Transverse colon (tissue), 4 donors: ENCODE measurements around the gene NHLRC4. TPM values are rescaled to one million over a fixed set of nuclear protein-coding genes. Genes with fewer than 3 reads are reported as not detected.

ENCODE experiments used
- DNase-seq: peaks from one replicate; pipeline ENCODE4 v3.0.0-alpha.2; 2019
- H3K27ac ChIP-seq, 4 donors: fragments of 200-600 bp; sonication (generic); 2 replicates each; pipeline ENCODE4 v1.5.1; 2016 to 2018; ENCODE audit warnings: inconsistent platforms in 4 of 4
- H3K27me3 ChIP-seq: fragments of 200-600 bp; sonication (generic); 2 replicates; pipeline ENCODE4 v1.5.1; 2017; ENCODE audit warnings: inconsistent platforms
- H3K36me3 ChIP-seq, 4 donors: fragments of 200-600 bp; sonication (generic); 2 replicates each; pipeline ENCODE4 v1.5.1; 2017 to 2019; ENCODE audit warnings: inconsistent platforms in 4 of 4
- H3K4me1 ChIP-seq, 4 donors: fragments of 200-600 bp; sonication (generic); 2 replicates each; pipeline ENCODE4 v1.5.1; 2017 to 2020; ENCODE audit warnings: inconsistent platforms in 4 of 4
- H3K4me3 ChIP-seq, 4 donors: fragments of 200-600 bp; sonication (generic); 1 replicate in 1 of 4; 2 replicates in 3 of 4; pipeline versions ENCODE4 v1.5.1 to v1.6.1; 2017 to 2019; ENCODE audit warnings: inconsistent platforms in 4 of 4
- H3K9me3 ChIP-seq, 2 donors: fragments of 200-600 bp; sonication (generic); 2 replicates each; pipeline ENCODE4 v1.5.1; 2017 to 2019; ENCODE audit warnings: inconsistent platforms in 2 of 2
- EP300 ChIP-seq: sonication (generic); formaldehyde crosslinking; IDR thresholded peaks from one replicate; pipeline ENCODE4 v1.6.1; 2017; ENCODE audit warnings: antibody characterized with exemption, low read depth
- POLR2A ChIP-seq: fragments of 450-650 bp; IDR thresholded peaks from one replicate; pipeline ENCODE4 v1.6.1; 2016; ENCODE audit warnings: antibody characterized with exemption, mild to moderate bottlenecking, moderate library complexity
- POLR2AphosphoS5 ChIP-seq, 3 donors: sonication (generic); formaldehyde crosslinking; IDR thresholded peaks; one replicate each; pipeline ENCODE4 v1.6.1; 2016; ENCODE audit warnings: antibody characterized with exemption in 3 of 3
- WGBS, 2 donors: methylation state at CpG; one replicate each; pipeline ENCODE4 v1.1.5; 2018; ENCODE audit warnings: low coverage in 1 of 2; 5-methylcytosine and 5-hydroxymethylcytosine counted together
- in situ Hi-C, 4 donors: fragments of 200-750 bp; cut with MboI; loops; one replicate each; pipeline versions ENCODE4 v1.15.0 to v1.15.1; 2017; ENCODE audit warnings: low sequenced_read_pairs in 3 of 4, low pct_ligation_motif_present in 1 of 4, low pct_unique_long_range_greater_than_20kb in 1 of 4
- intact Hi-C: fragments of 100-400 bp; cut with DNase I; formaldehyde crosslinking; loops from one replicate; pipeline ENCODE4 v1.15.1; 2023; ENCODE audit warnings: low total_unique reads
- total RNA-seq, 4 donors: library from RNA; depleted of rRNA; stranded (reverse); fragments of >200 nt; gene quantifications; one replicate each; pipeline ENCODE4 v1.1.0, GENCODE V29; 2016
- TF ChIP-seq, protein P1 (sequence below), 5 experiments: fragments of 200-600 bp in 3 of 5; fragments of 450-650 bp in 2 of 5; sonication (generic) in 3 of 5; IDR thresholded peaks; 1 replicate in 2 of 5; 2 replicates in 3 of 5; pipeline ENCODE4 v1.5.1; 2016 to 2017; ENCODE audit warnings: antibody characterized with exemption in 5 of 5, inconsistent platforms in 3 of 5, mild to moderate bottlenecking in 2 of 5, moderate library complexity in 1 of 5

The NHLRC4 gene
- total RNA-seq, 4 donors from 2014 or later = 0.55 to 0.75 (median 0.64) TPM; not detected in 1

DNA sequence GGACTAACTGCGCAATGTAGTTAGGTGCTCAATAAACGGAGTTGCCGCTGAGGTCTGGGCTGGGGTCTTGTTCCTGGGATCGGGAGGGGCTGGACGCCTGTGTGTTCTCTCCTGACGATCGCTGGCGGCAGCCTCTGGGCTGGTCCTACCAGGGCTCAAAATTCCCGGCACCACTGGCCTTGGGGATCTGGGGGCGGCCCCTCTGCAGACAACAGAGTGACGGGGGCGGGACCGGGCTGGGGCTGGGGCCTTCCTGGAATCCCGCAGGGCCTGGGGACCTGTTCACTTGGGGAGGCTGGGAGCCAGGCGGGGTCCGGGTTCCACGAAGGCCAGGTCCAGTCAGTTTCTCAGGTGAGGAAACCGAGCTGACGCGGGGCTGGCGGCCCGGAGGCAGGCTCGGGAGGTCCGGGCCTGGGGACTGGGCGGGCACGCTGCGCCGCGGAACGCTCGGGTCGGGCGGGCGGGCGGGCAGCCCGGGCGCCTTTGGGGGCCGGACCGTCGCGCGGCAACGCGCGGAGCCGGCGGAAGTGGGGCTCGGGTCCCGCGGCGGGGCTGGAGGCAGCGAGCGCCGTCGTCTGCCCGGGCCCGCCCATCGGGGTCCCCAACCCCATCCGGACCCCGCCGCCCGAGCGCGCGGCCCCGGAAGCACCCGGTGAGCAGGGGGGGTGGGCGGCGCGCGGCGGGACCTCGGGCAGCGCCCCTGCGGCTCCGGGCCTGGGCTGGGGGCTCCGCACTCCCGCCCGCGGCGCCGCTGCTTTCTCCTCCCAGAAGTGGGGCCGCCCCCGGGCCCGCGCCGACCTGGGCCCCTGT lies 2.8 kb downstream of the NHLRC4 start, which contains the start of gene PIGQ:
PIGQ (plus strand) TSS at position 524 of the 810 bp plus-strand sequence. CDS start 4,107 bp downstream, outside the sequence.
- WGBS, 2 donors = 4% methylated on average over 26 of the region's 87 CpGs; no CpG with 5 or more reads in 1 of the 2 donors
- peak within 1 kb of the TSS; percentile 75 to 83 (median 81) for H3K27ac ChIP-seq
- H3K9me3 ChIP-seq = no peaks in the 10 kb centered on the region
- peaks cover 0 to 6% (median 0%) of the 10 kb centered on the region in 4 donors for H3K36me3 ChIP-seq
- DNase-seq = peak; percentile 63
- peaks cover 7% of the 10 kb centered on the region for H3K27me3 ChIP-seq
- intact Hi-C loops = no loop called here
- H3K4me3 ChIP-seq = peak within 1 kb of the TSS; percentile 71 to 99 (median 94)
- in situ Hi-C loops = no loop called here
- TF ChIP-seq POLR2AphosphoS5 (IDR thresholded peaks at IDR 0.05) = peak in 1 of 3 donors; percentile 30
- no peak for TF ChIP-seq POLR2A
- H3K4me1 ChIP-seq = peaks cover 32 to 45% (median 36%) of the 10 kb centered on the region in 4 donors

DNA sequence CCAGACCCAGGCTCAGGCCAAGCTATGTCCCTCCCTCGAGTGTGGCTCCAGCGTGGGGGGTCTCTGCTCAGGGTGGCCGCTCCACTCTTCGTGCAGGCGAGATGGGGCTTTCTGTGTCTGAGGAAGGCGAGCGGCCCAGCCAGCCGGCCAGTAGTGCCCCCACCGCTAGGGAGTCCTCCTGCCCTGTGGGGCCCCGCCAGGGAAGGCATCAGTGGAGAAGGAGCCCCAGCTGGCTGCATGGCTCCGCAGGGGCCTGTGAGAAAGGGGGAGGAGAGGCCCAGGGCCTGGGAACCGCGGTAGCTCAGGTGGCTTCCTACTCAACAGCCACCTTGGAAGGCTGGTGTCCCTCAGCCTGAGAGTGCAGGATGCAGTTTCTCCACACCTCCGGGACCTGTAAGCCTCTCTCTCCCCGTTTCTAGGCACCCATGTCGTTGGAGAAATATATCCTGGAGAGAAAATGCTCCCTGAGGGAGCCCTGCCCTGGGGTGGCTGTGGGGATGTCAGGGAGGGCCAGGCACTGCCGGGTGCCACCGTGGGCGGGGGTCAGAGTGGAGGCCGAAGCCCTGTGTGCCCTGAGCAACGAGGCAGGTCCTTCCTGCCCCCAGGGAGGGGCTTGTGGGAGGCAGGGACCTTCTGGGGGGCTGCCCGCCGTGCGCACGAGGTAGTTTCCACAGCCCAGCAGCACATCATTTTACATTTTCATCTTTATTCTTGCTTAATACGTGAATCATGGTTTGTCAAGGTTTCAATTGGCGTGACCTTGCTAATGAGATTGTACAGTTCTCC lies 6.3 kb downstream of the NHLRC4 start:
- Histone ChIP-seq H3K36me3 (peaks cover 0 to 10% (median 0%) of the 10 kb centered on the region in 4 donors), H3K9me3 (no peaks in the 10 kb centered on the region), H3K27ac (no peak overlapping the region), H3K27me3 (no peaks in the 10 kb centered on the region), H3K4me1 (peaks cover 16 to 23% (median 21%) of the 10 kb centered on the region in 4 donors), H3K4me3 (no peak overlapping the region)
- intact Hi-C loops = no loop called here
- no peak for DNase-seq
- in situ Hi-C loops = no loop called here
- TF ChIP-seq POLR2AphosphoS5 (IDR thresholded peaks at IDR 0.05) = no peak
- TF ChIP-seq POLR2A = no peak
- TF ChIP-seq EP300 = no peak
- TF ChIP-seq, protein P1, sequence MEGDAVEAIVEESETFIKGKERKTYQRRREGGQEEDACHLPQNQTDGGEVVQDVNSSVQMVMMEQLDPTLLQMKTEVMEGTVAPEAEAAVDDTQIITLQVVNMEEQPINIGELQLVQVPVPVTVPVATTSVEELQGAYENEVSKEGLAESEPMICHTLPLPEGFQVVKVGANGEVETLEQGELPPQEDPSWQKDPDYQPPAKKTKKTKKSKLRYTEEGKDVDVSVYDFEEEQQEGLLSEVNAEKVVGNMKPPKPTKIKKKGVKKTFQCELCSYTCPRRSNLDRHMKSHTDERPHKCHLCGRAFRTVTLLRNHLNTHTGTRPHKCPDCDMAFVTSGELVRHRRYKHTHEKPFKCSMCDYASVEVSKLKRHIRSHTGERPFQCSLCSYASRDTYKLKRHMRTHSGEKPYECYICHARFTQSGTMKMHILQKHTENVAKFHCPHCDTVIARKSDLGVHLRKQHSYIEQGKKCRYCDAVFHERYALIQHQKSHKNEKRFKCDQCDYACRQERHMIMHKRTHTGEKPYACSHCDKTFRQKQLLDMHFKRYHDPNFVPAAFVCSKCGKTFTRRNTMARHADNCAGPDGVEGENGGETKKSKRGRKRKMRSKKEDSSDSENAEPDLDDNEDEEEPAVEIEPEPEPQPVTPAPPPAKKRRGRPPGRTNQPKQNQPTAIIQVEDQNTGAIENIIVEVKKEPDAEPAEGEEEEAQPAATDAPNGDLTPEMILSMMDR (IDR thresholded peaks at IDR 0.05) = no peak
- WGBS, 2 donors = 89 to 95% methylated on average over 4 to 26 of the region's 27 CpGs

DNA sequence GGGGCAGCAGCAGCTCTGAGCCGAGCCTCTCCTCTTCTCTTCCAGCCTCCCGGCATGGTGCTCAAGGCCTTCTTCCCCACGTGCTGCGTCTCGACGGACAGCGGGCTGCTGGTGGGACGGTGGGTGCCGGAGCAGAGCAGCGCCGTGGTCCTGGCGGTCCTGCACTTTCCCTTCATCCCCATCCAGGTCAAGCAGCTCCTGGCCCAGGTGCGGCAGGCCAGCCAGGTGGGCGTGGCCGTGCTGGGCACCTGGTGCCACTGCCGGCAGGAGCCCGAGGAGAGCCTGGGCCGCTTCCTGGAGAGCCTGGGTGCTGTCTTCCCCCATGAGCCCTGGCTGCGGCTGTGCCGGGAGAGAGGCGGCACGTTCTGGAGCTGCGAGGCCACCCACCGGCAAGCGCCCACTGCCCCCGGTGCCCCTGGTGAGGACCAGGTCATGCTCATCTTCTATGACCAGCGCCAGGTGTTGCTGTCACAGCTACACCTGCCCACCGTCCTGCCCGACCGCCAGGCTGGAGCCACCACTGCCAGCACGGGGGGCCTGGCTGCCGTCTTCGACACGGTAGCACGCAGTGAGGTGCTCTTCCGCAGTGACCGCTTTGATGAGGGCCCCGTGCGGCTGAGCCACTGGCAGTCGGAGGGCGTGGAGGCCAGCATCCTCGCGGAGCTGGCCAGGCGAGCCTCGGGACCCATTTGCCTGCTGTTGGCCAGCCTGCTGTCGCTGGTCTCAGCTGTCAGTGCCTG lies 7.4 kb downstream of the NHLRC4 start:
- no peak for DNase-seq
- Histone ChIP-seq H3K27me3 (no peaks in the 10 kb centered on the region), H3K4me3 (no peak overlapping the region), H3K9me3 (no peaks in the 10 kb centered on the region), H3K4me1 (peaks cover 6 to 17% (median 12%) of the 10 kb centered on the region in 4 donors), H3K36me3 (peaks cover 0 to 10% (median 0%) of the 10 kb centered on the region in 4 donors), H3K27ac (no peak overlapping the region)
- TF ChIP-seq EP300 (no peak), POLR2AphosphoS5 (IDR thresholded peaks at IDR 0.05) (no peak)
- TF ChIP-seq, protein P1 (IDR thresholded peaks at IDR 0.05) = no peak
- in situ Hi-C loops (no loop called here), intact Hi-C loops (no loop called here)
- WGBS, 2 donors = 92% methylated on average over 40 of the region's 46 CpGs; no CpG with 5 or more reads in 1 of the 2 donors

DNA sequence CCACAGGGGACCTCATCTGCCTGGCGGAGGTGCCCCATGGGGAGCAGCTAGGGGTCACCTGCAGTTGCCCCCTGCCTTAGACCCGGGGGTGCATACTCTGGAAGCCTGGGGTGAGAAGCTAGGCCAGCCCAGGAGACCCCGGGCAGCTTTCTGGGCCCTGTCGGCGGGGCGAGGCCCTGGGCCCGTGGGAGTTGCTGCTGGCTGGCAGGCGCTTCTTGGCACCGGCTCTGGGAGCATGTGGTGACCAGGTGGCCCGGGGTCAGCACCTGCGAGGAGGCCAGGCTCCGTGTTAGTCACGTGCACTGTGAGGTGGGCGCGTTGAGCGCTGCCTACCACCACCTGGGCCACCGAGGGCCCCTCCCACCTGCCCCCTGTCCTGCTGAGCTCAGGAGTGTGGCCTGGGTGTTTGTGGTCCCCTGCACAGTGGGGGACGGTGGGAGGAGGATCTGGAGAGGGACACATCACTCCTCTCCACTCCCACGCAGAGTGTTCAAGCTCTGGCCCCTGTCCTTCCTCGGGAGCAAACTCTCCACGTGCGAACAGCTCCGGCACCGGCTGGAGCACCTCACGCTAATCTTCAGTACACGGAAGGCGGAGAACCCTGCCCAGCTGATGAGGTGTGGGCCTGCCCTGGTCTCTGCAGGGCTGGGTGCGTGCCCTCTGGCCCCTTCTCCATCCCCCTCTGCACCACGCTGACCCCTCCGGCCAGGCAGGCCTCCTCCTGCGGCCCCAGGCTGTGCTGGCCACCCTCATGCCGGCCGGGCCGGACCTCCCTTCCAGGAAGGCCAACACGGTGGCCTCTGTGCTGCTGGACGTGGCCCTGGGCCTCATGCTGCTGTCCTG lies 8.8 kb downstream of the NHLRC4 start:
- intact Hi-C loops (loop anchor here (5.0 kb wide), 1 partner anchor 87 kb away; no protein-coding TSS in a partner anchor), in situ Hi-C loops (no loop called here)
- TF ChIP-seq EP300 (no peak), POLR2AphosphoS5 (IDR thresholded peaks at IDR 0.05) (no peak), POLR2A (no peak)
- TF ChIP-seq, protein P1 (IDR thresholded peaks at IDR 0.05) = no peak
- peaks cover 0 to 10% (median 0%) of the 10 kb centered on the region in 4 donors for H3K36me3 ChIP-seq
- H3K9me3 ChIP-seq = no peaks in the 10 kb centered on the region
- no peak overlapping the region for H3K4me3 ChIP-seq
- H3K27me3 ChIP-seq = no peaks in the 10 kb centered on the region
- H3K4me1 ChIP-seq = peaks cover 3 to 10% (median 6%) of the 10 kb centered on the region in 4 donors
- no peak overlapping the region for H3K27ac ChIP-seq
- 90% methylated on average over 27 of the region's 36 CpGs; no CpG with 5 or more reads in 1 of the 2 donors for WGBS, 2 donors
- no peak for DNase-seq
